GM12872 (cell line): Measurements from ENCODE around the gene SCFD2.

ENCODE experiments used
- TF ChIP-seq, protein P1 (sequence below): IDR thresholded peaks from 3 replicates; pipeline ENCODE4 v1.5.1; 2011; ENCODE audit warnings: low read depth, mild to moderate bottlenecking, low read length, moderate library complexity; ENCODE audit not compliant: insufficient read depth

SCFD2 gene

DNA sequence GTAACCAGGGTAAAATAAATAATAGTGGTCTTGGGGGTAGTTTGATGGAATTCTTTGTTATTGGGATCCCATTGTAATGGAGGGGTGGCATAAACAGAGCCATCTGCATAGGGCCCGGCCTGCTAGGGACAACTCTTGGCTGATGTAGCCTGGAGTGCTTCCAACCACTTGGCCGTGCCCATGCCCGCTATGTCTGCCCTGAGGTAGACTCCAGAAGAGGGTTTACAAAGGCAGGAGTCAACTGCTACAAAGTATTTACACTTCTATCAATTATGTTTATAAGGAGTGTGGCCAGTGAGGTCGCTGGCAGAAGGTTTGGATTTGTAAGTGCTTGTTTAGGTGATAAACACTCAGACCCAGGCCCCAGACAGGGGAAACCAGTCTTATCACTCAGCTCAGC is 495.6 kb downstream of the SCFD2 start:
- TF ChIP-seq, protein P1, sequence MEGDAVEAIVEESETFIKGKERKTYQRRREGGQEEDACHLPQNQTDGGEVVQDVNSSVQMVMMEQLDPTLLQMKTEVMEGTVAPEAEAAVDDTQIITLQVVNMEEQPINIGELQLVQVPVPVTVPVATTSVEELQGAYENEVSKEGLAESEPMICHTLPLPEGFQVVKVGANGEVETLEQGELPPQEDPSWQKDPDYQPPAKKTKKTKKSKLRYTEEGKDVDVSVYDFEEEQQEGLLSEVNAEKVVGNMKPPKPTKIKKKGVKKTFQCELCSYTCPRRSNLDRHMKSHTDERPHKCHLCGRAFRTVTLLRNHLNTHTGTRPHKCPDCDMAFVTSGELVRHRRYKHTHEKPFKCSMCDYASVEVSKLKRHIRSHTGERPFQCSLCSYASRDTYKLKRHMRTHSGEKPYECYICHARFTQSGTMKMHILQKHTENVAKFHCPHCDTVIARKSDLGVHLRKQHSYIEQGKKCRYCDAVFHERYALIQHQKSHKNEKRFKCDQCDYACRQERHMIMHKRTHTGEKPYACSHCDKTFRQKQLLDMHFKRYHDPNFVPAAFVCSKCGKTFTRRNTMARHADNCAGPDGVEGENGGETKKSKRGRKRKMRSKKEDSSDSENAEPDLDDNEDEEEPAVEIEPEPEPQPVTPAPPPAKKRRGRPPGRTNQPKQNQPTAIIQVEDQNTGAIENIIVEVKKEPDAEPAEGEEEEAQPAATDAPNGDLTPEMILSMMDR, result no peak

DNA sequence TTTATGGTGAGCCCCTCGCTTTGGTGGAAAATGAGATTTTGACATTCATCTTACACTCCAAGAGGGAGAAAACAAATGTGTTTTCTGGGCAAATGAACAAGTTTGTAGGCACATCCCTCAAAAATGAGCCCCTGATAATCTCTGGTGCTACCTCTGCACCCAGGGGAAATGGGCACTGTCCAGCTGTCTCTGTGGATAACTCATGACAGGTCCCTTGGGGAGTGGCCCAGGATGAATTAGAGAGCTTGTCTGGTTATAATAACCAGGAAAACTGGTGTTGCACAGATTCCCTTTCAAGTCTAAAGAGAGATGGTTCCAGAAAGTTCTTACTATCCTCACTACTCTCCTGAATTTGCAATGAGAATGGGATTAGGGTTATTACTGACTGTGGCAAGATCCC is 496.2 kb downstream of the SCFD2 start:
- TF ChIP-seq, protein P1, result no peak

DNA sequence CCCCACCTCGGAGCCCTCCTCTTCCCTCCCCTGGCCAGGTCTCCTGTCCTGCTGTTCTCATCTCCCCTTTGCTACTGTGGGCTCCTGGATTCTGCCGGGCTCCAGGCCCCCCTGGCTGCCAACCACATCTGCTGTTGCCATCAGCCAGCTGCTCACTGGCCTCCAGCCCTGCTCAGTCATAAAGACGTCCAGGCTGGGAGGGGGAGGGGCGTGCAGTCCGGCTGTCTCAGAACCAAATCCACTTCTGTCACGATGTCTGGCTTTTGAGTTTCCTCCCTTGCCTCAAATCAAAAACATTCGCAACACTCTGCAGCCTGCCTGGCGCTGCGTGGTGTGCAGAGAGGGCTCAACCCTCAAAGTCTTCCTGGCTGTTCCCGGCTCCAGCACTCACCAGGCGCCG is 496.7 kb downstream of the SCFD2 start:
- TF ChIP-seq, protein P1, result no peak

DNA sequence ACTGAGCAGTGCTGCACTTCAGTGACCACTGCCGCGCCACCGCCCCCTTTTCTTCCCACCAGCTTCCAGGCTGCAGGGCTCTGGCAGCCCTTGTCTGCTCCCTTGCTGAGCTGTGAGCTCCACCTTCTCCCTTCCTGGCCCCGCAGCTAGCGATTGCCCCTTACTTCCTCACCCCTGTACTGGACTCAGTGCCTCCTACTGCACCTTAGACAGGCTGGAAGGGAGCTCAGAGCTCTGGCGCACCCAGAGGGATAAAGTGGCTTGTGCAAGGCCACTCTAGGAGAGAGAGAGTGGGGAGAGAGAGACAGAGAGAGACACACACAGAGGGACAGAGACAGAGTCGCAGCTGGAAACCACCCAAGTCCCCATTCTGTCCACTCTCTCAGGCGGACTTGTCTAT is 497.7 kb downstream of the SCFD2 start:
- TF ChIP-seq, protein P1, result no peak

DNA sequence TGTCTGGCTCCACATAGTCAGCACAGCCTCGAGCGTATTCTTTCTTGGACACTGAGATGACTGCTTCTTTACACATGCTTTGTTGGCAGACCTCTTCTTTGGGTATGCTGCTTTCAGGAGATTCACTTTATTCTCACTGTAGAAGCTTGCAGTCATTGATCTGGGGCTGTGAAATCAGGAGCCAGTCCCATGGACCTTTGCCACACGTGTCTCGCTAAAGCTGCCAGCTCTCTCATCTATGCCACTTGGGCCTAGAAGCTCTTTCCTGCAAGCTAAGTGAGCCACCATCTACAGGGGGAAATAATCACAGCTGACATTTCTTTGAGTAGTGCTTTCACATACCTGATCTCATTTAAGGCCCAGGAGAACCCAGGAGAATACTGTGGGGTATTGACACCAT is 498.7 kb downstream of the SCFD2 start:
- TF ChIP-seq, protein P1, result no peak

DNA sequence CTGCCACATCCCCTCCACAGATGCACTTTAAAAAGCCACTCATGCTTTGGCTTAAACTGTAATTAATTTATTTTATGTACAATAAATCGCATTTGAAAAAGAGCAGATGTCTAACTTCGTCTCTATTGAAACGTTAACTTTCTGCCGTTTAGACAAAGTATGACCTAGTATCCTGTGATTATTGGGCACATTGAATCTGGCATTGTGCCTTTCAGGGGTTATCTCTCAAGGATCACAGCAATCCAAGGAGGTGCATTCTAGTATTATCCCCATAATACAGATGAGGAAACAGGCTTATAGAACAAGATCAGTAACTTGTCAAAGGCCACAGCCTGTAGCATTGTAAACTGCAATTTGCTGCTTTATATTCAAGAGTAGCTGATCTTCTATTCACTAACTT is 499.1 kb downstream of the SCFD2 start:
- TF ChIP-seq, protein P1, result no peak

DNA sequence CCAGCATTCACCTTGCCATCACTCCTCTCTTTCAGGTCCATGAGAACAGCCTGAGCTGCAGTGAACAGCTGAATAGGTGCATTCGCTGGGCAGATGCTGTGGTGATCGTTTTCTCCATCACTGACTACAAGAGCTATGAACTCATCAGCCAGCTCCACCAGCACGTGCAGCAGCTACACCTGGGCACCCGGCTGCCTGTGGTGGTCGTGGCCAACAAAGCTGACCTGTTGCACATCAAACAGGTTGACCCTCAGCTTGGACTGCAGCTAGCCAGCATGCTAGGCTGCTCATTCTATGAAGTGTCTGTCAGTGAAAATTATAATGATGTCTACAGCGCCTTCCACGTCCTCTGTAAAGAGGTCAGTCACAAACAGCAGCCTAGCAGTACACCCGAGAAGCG is 500.6 kb downstream of the SCFD2 start:
- TF ChIP-seq, protein P1, result no peak

DNA sequence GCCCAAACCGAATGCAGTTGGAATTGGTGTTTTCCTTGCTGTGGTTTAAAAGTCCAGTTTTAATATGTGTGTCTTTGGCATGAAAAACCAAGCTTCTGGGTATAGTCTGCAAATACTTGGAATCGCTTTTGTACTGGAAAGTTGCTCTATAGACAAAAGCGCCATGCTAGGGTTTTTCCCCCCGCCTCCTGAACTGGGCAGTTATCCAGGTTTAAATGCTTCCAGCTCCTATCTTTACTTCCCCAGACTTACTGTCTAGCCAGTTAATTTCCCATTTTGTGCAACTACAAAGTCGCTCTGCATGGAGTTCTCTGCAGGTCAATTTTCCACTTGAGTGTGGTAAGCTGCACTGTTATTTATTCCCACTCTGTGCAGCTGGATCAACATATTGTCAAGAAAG is 501.1 kb downstream of the SCFD2 start:
- TF ChIP-seq, protein P1, result no peak
